Measurements from ENCODE around the gene ILRUN.
"Not testable (repeated sequence)": the region's sequence is repeated elsewhere in the genome, so short reads cannot be mapped to it uniquely, and the experiment has no call there.

ILRUN gene

DNA sequence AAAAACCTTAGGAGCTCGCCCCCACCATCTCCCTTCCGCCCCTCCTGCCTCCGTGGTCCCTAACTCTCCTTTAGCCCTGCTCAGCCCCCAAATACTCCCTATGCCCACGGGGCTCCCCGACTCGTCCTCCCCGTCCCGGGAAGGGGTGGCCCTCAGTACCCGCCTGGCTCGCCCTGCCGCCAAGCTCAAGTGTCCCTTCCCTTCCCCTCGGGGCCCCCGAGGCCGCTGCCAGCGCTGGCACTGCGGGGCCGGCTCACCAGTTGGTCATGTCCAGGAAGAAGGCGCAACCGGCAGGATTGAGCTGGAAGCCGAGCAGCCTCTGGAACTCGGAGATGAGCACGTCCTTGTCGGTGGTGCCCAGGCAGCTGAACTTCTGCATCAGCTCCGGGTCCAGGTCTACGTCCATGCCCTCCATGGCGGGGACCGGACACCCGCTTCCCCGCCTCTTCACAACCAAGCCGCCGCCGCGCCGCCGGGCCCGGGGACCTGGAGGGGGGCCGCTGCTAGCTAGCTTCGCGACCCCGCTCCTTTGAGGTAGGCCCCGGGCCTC is 303 bp downstream of the ILRUN start:
- DNase-seq = peak; percentile 71

- DNase-seq = no peak
Observed at GRCh38 chr6:34695729-34696188, 808 bp downstream of the ILRUN start.

GRCh38 chr6:34692280-34692679 is 4.3 kb downstream of the ILRUN start:
- DNase-seq = no peak

GRCh38 chr6:34689742-34690141 is 6.8 kb downstream of the ILRUN start:
- DNase-seq = no peak

DNA sequence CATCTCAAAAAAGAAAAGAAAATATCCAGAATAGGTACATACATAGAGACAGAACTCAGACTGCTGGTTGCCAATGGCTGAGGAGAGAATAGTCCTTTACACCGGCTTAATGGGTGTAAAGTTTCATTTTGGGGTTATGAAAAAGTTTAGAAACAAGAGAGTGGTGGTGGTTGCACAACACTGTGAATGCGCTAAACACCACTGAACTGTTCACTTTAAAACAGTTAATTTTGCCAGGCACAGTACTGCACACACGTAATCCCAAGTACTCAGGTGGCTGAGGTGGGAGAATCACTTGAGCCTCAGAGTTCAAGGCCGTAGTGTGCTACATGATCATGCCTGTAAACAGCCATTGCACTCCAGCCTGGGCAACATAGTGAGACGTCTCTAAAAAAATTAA is 7.6 kb downstream of the ILRUN start:
- no peak for DNase-seq

GRCh38 chr6:34684919-34685318 is 11.6 kb downstream of the ILRUN start:
- DNase-seq = no peak

GRCh38 chr6:34684364-34684763 is 12.2 kb downstream of the ILRUN start:
- no peak for DNase-seq

- DNase-seq = peak; percentile 53
Observed at GRCh38 chr6:34680802-34681515, 15.6 kb downstream of the ILRUN start.

DNA sequence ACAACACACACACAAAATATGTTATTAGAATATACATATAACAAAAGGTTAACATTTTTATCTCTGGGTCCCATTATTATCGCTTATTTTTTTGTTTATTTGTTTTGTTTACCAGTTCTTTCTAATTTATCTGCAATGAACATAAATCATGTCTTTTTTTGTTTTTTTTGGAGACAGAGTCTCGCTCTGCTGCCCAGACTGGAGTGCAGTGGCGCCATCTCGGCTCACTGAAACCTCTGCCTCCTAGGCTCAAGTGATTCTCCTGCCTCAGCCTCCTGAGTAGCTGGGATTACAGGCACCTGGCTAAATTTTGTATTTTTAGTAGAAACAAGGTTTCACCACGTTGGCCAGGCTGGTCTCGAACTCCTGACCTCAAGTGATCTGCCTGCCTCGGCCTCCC is 16.3 kb downstream of the ILRUN start:
- DNase-seq = not testable (repeated sequence)

DNA sequence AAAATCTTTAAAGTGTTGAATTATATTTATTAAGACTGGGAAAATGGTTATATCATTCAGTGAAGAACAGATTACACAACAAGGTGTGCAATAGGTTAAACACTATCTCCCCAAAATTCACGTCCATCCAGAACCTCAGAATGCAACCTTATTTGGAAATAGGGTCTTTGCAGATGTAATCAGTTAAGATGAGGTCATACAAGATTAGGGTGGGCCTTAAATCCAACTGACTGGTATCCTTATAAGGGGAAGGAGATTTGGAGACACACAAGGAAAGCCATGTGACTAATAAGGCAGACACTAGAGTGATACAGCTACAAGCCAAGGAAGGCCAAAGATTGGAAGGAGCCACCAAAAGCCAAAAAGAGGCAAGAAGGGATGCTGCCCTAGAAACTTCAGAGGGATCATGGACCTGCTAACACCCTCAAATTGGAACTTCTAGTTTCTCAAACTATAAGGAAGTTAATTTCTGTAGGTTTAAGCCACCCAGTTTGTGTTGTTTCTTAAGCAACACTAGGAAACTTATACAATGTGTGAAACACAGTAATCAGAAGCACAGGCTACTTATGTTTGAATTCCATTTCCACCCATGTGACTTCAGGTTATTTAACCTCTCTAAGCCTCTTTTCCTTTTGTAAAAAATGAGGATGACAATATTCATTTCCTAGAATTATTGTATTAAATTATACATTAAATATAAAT is 16.9 kb downstream of the ILRUN start:
- no peak for DNase-seq

DNA sequence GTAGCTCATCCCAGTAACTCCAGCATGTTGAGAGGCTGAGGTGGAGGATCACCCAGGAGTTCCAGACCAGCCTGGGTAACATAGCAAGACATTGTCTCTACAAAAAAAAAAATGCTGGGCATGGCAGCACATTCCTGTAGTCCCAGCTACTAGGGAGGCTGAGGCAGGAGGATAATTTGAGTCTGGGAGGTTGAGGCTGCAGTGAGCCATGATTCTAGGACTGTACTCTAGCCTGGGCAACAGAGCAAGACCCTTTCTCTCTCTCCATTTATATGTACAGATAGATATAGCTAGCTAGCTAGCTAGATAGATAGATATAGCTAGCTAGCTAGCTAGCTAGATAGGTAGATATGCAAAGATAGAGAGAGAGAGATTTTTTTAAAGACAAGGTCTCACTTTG is 20.4 kb downstream of the ILRUN start:
- no peak for DNase-seq

GRCh38 chr6:34674930-34675329 is 21.6 kb downstream of the ILRUN start:
- not testable (repeated sequence) for DNase-seq

DNA sequence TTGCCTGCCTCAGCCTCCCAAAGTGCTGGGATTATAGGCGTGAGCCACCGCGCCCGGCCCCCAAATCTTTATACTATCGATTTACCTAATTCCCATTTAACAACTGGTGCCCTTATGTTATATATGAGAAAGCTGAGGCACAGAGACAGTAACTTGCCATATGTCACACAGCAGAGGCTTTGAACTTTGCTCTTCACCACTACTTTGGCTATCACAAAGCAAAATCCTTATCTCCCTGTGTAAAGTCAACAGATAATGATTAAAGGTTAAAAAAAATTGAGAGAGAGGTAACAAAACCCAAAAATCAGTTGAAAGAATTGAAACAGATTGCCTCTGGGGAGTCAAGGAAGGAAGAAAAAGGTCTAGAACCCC is 22.3 kb downstream of the ILRUN start:
- no peak for DNase-seq

GRCh38 chr6:34673064-34673463 is 23.5 kb downstream of the ILRUN start:
- DNase-seq = no peak

- DNase-seq = no peak
Observed at GRCh38 chr6:34672657-34673043, 23.9 kb downstream of the ILRUN start.

DNA sequence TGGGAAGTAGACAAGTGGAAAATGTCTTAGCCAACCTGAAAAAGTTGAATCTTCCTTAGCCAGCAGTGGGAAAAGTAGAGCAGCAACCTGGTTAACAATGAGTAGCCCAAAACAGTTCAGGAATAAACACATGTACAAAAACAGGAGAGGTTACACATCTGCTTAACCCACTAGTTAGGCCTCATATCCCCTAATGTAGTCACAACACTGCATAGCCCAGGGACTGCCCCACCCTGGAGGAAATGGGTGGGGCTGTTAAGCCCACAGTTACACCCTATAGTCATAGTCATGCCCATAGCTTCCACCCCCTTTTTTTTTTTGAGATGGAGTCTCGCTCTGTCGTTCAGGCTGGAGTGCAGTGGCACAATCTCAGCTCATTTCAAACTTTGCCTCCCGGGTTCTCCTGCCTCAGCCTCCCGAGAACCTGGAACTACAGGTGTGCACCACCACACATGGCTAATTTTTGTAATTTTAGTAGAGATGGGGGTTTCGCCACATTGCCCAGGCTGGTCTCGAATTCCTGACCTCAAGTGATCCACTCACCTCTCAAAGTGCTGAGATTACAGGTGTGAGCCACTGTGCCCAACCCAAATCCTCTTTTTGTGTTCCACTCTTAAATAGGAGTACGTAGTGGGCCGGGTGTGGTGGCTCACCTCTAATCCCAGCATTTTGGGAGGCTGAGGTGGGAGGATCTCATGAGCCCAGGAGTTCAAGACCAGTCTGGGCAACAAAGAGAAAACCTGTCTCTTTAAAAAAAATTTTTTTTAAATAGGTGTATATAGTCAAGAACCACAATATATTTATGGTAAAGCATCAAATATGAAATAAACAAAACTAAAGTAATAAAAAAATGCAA is 24.5 kb downstream of the ILRUN start:
- DNase-seq = no peak

- no peak for DNase-seq
Observed at GRCh38 chr6:34671367-34671766, 25.2 kb downstream of the ILRUN start.

GRCh38 chr6:34668799-34669198 is 27.8 kb downstream of the ILRUN start:
- DNase-seq = not testable (repeated sequence)

GRCh38 chr6:34667481-34668238 is 28.9 kb downstream of the ILRUN start:
- DNase-seq = peak; percentile 59

DNA sequence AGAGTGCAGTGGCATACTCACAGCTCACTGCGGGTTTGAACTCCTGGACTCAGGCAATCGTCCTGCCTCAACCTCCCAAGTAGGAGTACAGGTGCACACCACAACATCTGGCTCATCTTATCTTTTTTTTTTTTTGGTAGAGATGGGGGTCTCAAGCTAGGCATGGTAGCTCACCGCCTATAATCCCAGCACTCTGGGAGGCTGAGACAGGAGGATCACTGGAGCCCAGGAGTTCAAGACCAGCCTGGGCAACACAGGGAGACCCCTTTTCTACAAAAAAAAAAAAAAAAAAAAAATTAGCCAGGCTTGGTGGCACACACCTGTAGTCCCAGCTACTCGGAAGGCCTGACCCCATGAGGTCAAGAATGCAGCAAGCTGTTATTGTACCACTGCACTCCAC is 31.5 kb downstream of the ILRUN start:
- no peak for DNase-seq

DNA sequence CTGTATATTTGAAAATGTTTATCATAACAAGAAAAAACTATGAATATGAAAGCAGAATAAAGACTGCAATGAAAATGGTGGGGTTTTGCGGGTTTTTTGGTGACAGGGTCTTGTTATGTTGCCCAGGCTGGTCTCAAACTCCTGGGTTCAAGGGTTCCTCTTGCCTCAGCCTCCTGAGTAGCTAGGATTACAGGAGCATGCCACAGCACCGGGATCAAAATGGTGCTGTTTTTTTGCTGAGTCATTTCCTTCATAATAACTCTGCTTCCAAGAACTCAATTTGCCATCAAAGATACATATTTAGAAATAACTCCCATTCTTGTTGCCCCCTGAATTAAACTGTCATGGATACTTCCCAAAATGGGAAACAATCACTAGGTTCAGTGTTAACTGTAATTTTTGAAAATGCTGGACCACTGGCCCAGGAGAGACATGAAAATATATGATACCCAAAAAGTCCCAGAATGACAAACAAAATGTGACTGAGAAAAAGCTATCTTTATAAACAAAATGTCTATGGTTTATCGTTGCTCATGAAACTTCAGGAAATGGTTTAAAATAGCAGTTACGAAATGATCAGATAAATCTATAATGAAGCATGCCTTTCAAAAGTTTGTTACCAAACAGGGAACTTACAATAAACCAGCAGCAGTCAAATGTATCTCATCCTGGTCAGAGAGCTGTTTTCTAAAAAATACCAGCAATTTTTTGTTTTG is 32.2 kb downstream of the ILRUN start:
- DNase-seq = peak; percentile 43

DNA sequence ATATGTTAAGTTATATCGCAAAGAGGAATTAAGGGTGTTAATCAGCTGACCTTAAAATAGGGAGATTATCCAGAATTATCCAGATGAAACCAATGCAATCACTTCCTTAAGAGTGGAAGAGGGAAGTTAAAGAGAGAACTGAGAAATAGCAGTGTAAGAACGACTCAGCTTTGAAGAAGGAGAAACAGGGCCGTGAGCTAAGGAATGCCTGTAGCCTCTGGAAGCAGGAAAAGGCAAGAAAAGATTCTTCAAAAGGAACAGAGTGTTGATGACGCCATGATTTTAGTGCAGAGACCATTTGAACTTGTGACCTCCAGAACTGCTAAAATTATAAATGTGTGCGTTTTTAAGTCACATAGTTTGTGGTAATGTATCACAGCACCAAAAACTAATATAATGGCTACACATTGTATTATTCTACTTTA is 32.7 kb downstream of the ILRUN start:
- DNase-seq = no peak
